H9 (cell line): ENCODE data around the gene PHYHIPL. TPM values are rescaled to one million over a fixed set of nuclear protein-coding genes. Genes with fewer than 3 reads are reported as not detected.

Experiments used
- DNase-seq: peaks from one replicate; pipeline ENCODE4 v3.0.0-alpha.2; 2017
- H2AFZ ChIP-seq: one replicate; pipeline ENCODE4 v1.6.1; 2013; ENCODE audit warnings: mild to moderate bottlenecking, low read length, control low read depth, moderate library complexity
- H2AK5ac ChIP-seq: 2 replicates; pipeline ENCODE4 v1.6.1; 2013; ENCODE audit warnings: low read length, control low read depth, mixed read lengths; ENCODE audit not compliant: insufficient read length
- H2BK120ac ChIP-seq: one replicate; pipeline ENCODE4 v1.6.1; 2013; ENCODE audit warnings: low read depth, mild to moderate bottlenecking, low read length, control low read depth, inconsistent platforms; ENCODE audit not compliant: poor library complexity, severe bottlenecking
- H2BK12ac ChIP-seq: 2 replicates; pipeline ENCODE4 v1.6.1; 2013; ENCODE audit warnings: low read length, control low read depth, mixed read lengths, low read depth; ENCODE audit not compliant: insufficient read length
- H2BK15ac ChIP-seq: 2 replicates; pipeline ENCODE4 v1.6.1; 2013; ENCODE audit warnings: low read depth, low read length, control low read depth
- H2BK20ac ChIP-seq: one replicate; pipeline ENCODE4 v1.6.1; 2013; ENCODE audit warnings: low read depth, mild to moderate bottlenecking, low read length, control low read depth, inconsistent platforms; ENCODE audit not compliant: poor library complexity, severe bottlenecking
- H2BK5ac ChIP-seq: 2 replicates; pipeline ENCODE4 v1.6.1; 2013; ENCODE audit warnings: low read length, control low read depth, mixed read lengths; ENCODE audit not compliant: insufficient read length
- H3K14ac ChIP-seq: 2 replicates; pipeline ENCODE4 v1.6.1; 2013; ENCODE audit warnings: low read length, control low read depth; ENCODE audit not compliant: insufficient read depth
- H3K18ac ChIP-seq: 2 replicates; pipeline ENCODE4 v1.6.1; 2013; ENCODE audit warnings: low read depth, mild to moderate bottlenecking, mixed read lengths, low read length, control low read depth; ENCODE audit not compliant: insufficient read length
- H3K23ac ChIP-seq: 2 replicates; pipeline ENCODE4 v1.6.1; 2013; ENCODE audit warnings: low read length, control low read depth, mixed read lengths, low read depth; ENCODE audit not compliant: insufficient read length
- H3K23me2 ChIP-seq: 2 replicates; pipeline ENCODE4 v1.6.1; 2013; ENCODE audit warnings: low read depth, mild to moderate bottlenecking, mixed read lengths, low read length, control low read depth; ENCODE audit not compliant: insufficient read length, poor library complexity, severe bottlenecking
- H3K27ac ChIP-seq: 2 replicates; pipeline ENCODE4 v1.5.1; 2013; ENCODE audit warnings: low read length, control low read depth, mixed read lengths, low read depth; ENCODE audit not compliant: insufficient read length
- H3K27me3 ChIP-seq: 2 replicates; pipeline ENCODE4 v1.6.1; 2013; ENCODE audit warnings: low read length, control low read depth, inconsistent platforms; ENCODE audit not compliant: insufficient read depth
- H3K4ac ChIP-seq: 2 replicates; pipeline ENCODE4 v1.6.1; 2013; ENCODE audit warnings: low read depth, mild to moderate bottlenecking, control low read depth, inconsistent platforms, low read length, moderate library complexity
- H3K4me1 ChIP-seq: 2 replicates; pipeline ENCODE4 v1.6.1; 2013; ENCODE audit warnings: low read length, control low read depth, inconsistent platforms; ENCODE audit not compliant: insufficient read depth
- H3K4me2 ChIP-seq: 2 replicates; pipeline ENCODE4 v1.6.1; 2013; ENCODE audit warnings: low read length, control low read depth, mixed read lengths; ENCODE audit not compliant: insufficient read length, insufficient read depth
- H3K56ac ChIP-seq: 2 replicates; pipeline ENCODE4 v1.6.1; 2013; ENCODE audit warnings: low read depth, mild to moderate bottlenecking, mixed read lengths, low read length, control low read depth; ENCODE audit not compliant: insufficient read length
- H3K79me1 ChIP-seq: 2 replicates; pipeline ENCODE4 v1.6.1; 2013; ENCODE audit warnings: low read depth, mild to moderate bottlenecking, moderate library complexity, low read length, control low read depth, inconsistent platforms; ENCODE audit not compliant: insufficient read depth, poor library complexity, severe bottlenecking
- H3K79me2 ChIP-seq: 2 replicates; pipeline ENCODE4 v1.6.1; 2013; ENCODE audit warnings: low read length, control low read depth, inconsistent platforms; ENCODE audit not compliant: insufficient read depth
- H3K9ac ChIP-seq: 2 replicates; pipeline ENCODE4 v1.6.1; 2013; ENCODE audit warnings: low read length, control low read depth, mixed read lengths; ENCODE audit not compliant: insufficient read length; ENCODE audit errors: extremely low read depth
- H3K9me3 ChIP-seq: one replicate; pipeline ENCODE4 v1.6.1; 2013; ENCODE audit warnings: low read depth, low read length, inconsistent platforms; ENCODE audit not compliant: control insufficient read depth
- H3T11ph ChIP-seq: one replicate; pipeline ENCODE4 v1.6.1; 2013; ENCODE audit warnings: mild to moderate bottlenecking, low read length, control low read depth, inconsistent platforms
- H4K20me1 ChIP-seq: one replicate; pipeline ENCODE4 v1.6.1; 2013; ENCODE audit not compliant: control insufficient read depth, insufficient read length, insufficient read depth
- H4K5ac ChIP-seq: 2 replicates; pipeline ENCODE4 v1.6.1; 2013; ENCODE audit warnings: low read depth, mild to moderate bottlenecking, mixed read lengths, low read length, control low read depth; ENCODE audit not compliant: insufficient read length
- H4K8ac ChIP-seq: replicated peaks from 2 replicates; pipeline ENCODE4 v1.6.1; 2013; ENCODE audit warnings: low read length, control low read depth, mixed read lengths, low read depth; ENCODE audit not compliant: insufficient read length
- H4K91ac ChIP-seq: 2 replicates; pipeline ENCODE4 v1.6.1; 2013; ENCODE audit warnings: low read depth, mild to moderate bottlenecking, moderate library complexity, mixed read lengths, low read length, control low read depth; ENCODE audit not compliant: insufficient read length
- H3K27ac Mint-ChIP-seq, 3 experiments: 2 replicates in 2 of 3; 3 replicates in 1 of 3; pipeline ENCODE4 v1.8.0; 2020 to 2021; ENCODE audit warnings: mixed read lengths in 3 of 3, mild to moderate bottlenecking in 1 of 3, moderate library complexity in 1 of 3
- H3K27me3 Mint-ChIP-seq: 2 replicates; pipeline ENCODE4 v1.8.0; 2021; ENCODE audit warnings: low read depth, mild to moderate bottlenecking, moderate library complexity, mixed read lengths
- H3K36me3 Mint-ChIP-seq, 3 experiments: 2 replicates in 2 of 3; 3 replicates in 1 of 3; pipeline ENCODE4 v1.8.0; 2020 to 2021; ENCODE audit warnings: low read depth in 3 of 3, mixed read lengths in 3 of 3; ENCODE audit not compliant: insufficient read depth in 1 of 3
- H3K4me1 Mint-ChIP-seq, 2 experiments: 2 replicates each; pipeline ENCODE4 v1.8.0; 2020; ENCODE audit warnings: mixed read lengths in 2 of 2
- H3K4me3 Mint-ChIP-seq, 2 experiments: 2 replicates in 1 of 2; 3 replicates in 1 of 2; pipeline ENCODE4 v1.8.0; 2020 to 2021; ENCODE audit warnings: mild to moderate bottlenecking in 2 of 2, mixed read lengths in 2 of 2, moderate library complexity in 1 of 2
- H3K9me3 Mint-ChIP-seq, 2 experiments: 2 replicates in 1 of 2; 3 replicates in 1 of 2; pipeline ENCODE4 v1.8.0; 2020; ENCODE audit warnings: mild to moderate bottlenecking in 2 of 2, mixed read lengths in 2 of 2, moderate library complexity in 1 of 2
- CTCF ChIP-seq: fragments of 200-600 bp; sonication (generic); conservative IDR thresholded peaks from 3 replicates; pipeline ENCODE4 v1.8.0; 2021; ENCODE audit warnings: antibody characterized with exemption, mild to moderate bottlenecking
- WGBS: extraction: QIAGEN DNeasy Blood & Tissue Kit; methylation state at CpG from one replicate; pipeline ENCODE4 v1.1.7; 2013; ENCODE audit warnings: missing lambda C conversion rate, low lambda C conversion rate, mixed read lengths; ENCODE audit not compliant: insufficient read length; ENCODE audit errors: extremely low coverage; 5-methylcytosine and 5-hydroxymethylcytosine counted together
- total RNA-seq: library from RNA; stranded (reverse); gene quantifications from 2 replicates; pipeline ENCODE4 v1.2.1, GENCODE V29; 2021

The PHYHIPL gene
- total RNA-seq, 1 experiment from 2014 or later = 0.44 TPM

GRCh38 chr10:59214160-59214559 lies 37.7 kb downstream of the PHYHIPL start:
- Histone ChIP-seq H3K4me1 (no peaks in the 10 kb centered on the region), H3T11ph (no peak overlapping the region), H3K4ac (no peak overlapping the region), H2AFZ (no peak overlapping the region), H3K9ac (no peak overlapping the region), H3K14ac (no peak overlapping the region), H3K9me3 (no peaks in the 10 kb centered on the region), H3K23ac (no peak overlapping the region), H3K18ac (no peak overlapping the region), H3K23me2 (no peaks in the 10 kb centered on the region), H3K27ac (no peak overlapping the region), H2BK20ac (no peak overlapping the region), H2AK5ac (no peak overlapping the region), H4K91ac (no peak overlapping the region), H3K79me2 (no peaks in the 10 kb centered on the region), H2BK5ac (no peak overlapping the region), H2BK15ac (no peak overlapping the region), H3K56ac (no peak overlapping the region), H3K79me1 (no peaks in the 10 kb centered on the region), H4K20me1 (no peaks in the 10 kb centered on the region), H4K8ac (no peak overlapping the region), H3K4me2 (no peak overlapping the region), H2BK12ac (no peak overlapping the region), H3K27me3 (no peaks in the 10 kb centered on the region), H2BK120ac (no peak overlapping the region), H4K5ac (no peak overlapping the region)
- peaks cover 3 to 11% (median 3%) of the 10 kb centered on the region in 3 experiments; a peak in 5 of 7 replicates for H3K36me3 Mint-ChIP-seq
- H3K9me3 Mint-ChIP-seq = peaks cover 10 to 11% of the 10 kb centered on the region in 2 experiments; a peak in 3 of 5 replicates
- no peak for TF ChIP-seq CTCF
- WGBS = no CpG with 5 or more reads among the region's 1 CpG
- no peak for DNase-seq
- H3K27ac Mint-ChIP-seq = no peak overlapping the region
- H3K4me1 Mint-ChIP-seq = no peaks in the 10 kb centered on the region
- no peaks in the 10 kb centered on the region; the same call in 1 of the 2 replicates for H3K27me3 Mint-ChIP-seq
- H3K4me3 Mint-ChIP-seq = no peak overlapping the region
